ENCODE results near the gene FAM168B.

The FAM168B gene

DNA sequence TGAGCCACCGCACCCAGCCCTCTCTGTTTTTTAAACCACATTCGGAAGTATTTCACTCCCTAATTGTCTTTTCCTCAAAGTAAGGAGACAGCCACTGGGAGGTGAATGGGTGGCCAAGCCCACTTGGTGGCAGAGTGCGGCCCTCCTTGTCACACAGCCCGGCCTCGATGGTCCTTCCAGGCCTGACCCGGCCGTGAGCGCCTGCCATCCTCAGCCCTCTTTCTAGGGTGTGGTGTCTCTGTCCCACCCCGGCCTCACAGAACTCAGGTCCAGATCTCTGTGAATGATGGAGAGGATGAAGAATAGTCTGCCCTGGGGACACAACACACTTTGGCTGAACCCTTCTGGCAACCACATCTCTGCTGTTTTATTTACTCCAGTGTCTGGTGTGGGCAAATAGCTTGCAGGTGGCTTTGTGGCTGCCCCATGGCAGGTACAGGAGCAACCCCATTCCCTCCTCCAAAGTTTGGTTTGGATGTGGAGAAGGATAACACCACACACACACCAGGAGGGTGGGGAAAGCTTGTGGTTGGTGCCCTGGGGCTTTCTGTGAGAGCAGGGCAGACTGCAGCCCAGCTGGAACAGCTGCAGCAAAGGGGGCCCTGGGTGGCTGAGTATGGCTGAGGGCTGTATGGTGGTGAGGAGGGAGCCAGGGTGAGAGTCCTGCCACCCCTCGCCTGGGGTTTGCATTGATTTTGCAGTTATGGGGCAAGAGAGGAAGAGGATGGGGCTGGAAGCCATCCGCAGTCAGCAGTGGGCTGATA is 88.6 kb downstream of the FAM168B start:
- Mint-ChIP-seq H3K36me3 (no peaks in the 10 kb centered on the region), H3K27me3 (peaks cover 12% of the 10 kb centered on the region), H3K27ac (no peak overlapping the region), H3K9me3 (no peaks in the 10 kb centered on the region), H3K4me1 (no peaks in the 10 kb centered on the region), H3K4me3 (no peak overlapping the region)

GRCh38 chr2:130998561-130998960 is 94.7 kb downstream of the FAM168B start:
- H3K27ac Mint-ChIP-seq, result no peak overlapping the region

More at GRCh38 chr2:130998561-130998960, 94.7 kb downstream of the FAM168B start:
- H3K4me3 Mint-ChIP-seq, result no peak overlapping the region
- H3K9me3 Mint-ChIP-seq, result no peaks in the 10 kb centered on the region
- H3K4me1 Mint-ChIP-seq, result no peaks in the 10 kb centered on the region
- no peaks in the 10 kb centered on the region for H3K36me3 Mint-ChIP-seq
- H3K27me3 Mint-ChIP-seq, result peaks cover 16% of the 10 kb centered on the region

Measured in activated naive CD4-positive, alpha-beta T cell treated with anti-CD3 and anti-CD28 coated beads, Interleukin-2, amount 50 U/mL, for 24 hours (primary cell).